DMS53 (cell line): ENCODE data around the gene DAPP1.

Source experiments
- DNase-seq: peaks from one replicate; lab custom pipeline; 2025; lab: John Stamatoyannopoulos, UW

Gene DAPP1

GRCh38 chr4:99917575-99917974 lies 100.9 kb downstream of the DAPP1 start:
- no peak for DNase-seq

GRCh38 chr4:99918656-99919055 lies 102.0 kb downstream of the DAPP1 start:
- no peak for DNase-seq
